Osteocyte (in vitro differentiated cells): ENCODE results near the gene PCDH18. TPM values are rescaled to one million over a fixed set of nuclear protein-coding genes. Genes with fewer than 3 reads are reported as not detected.

Experiments used
- DNase-seq: peaks from one replicate; pipeline ENCODE4 v3.0.0; 2021; ENCODE audit warnings: mixed read lengths; ENCODE audit not compliant: unreplicated experiment; ENCODE audit errors: extremely low spot score
- H3K27ac Mint-ChIP-seq: one replicate; pipeline ENCODE4 v1.8.0; 2021; ENCODE audit warnings: mild to moderate bottlenecking, mixed read lengths; ENCODE audit not compliant: unreplicated experiment
- H3K27me3 Mint-ChIP-seq: one replicate; pipeline ENCODE4 v1.8.0; 2021; ENCODE audit warnings: mixed read lengths; ENCODE audit not compliant: unreplicated experiment
- H3K36me3 Mint-ChIP-seq: one replicate; pipeline ENCODE4 v1.8.0; 2021; ENCODE audit warnings: mixed read lengths; ENCODE audit not compliant: unreplicated experiment
- H3K4me1 Mint-ChIP-seq: one replicate; pipeline ENCODE4 v1.8.0; 2021; ENCODE audit warnings: mixed read lengths; ENCODE audit not compliant: unreplicated experiment
- H3K4me3 Mint-ChIP-seq: one replicate; pipeline ENCODE4 v1.8.0; 2021; ENCODE audit warnings: mild to moderate bottlenecking, moderate library complexity, mixed read lengths; ENCODE audit not compliant: unreplicated experiment
- H3K9me3 Mint-ChIP-seq: one replicate; pipeline ENCODE4 v1.8.0; 2021; ENCODE audit warnings: mixed read lengths; ENCODE audit not compliant: unreplicated experiment
- CTCF ChIP-seq: fragments of 200-600 bp; sonication (generic); IDR thresholded peaks from 2 replicates; pipeline ENCODE4 v1.5.0; 2021; ENCODE audit warnings: antibody characterized with exemption, mild to moderate bottlenecking, moderate library complexity
- total RNA-seq: library from RNA; stranded (reverse); gene quantifications from 2 replicates; pipeline ENCODE4 v1.2.1, GENCODE V29; 2021

Gene PCDH18
- total RNA-seq, 1 donor from 2014 or later, result 74.8 TPM

GRCh38 chr4:137559801-137560200 is 27.5 kb upstream of the PCDH18 start:
- Mint-ChIP-seq H3K4me3 (no peak overlapping the region), H3K4me1 (peaks cover 8% of the 10 kb centered on the region), H3K9me3 (peaks cover 7% of the 10 kb centered on the region), H3K36me3 (no peaks in the 10 kb centered on the region), H3K27me3 (no peaks in the 10 kb centered on the region), H3K27ac (no peak overlapping the region)
- no peak for DNase-seq
- TF ChIP-seq CTCF, result no peak

- DNase-seq, result no peak
- peaks cover 7% of the 10 kb centered on the region for H3K9me3 Mint-ChIP-seq
- H3K27me3 Mint-ChIP-seq, result no peaks in the 10 kb centered on the region
- peaks cover 8% of the 10 kb centered on the region for H3K4me1 Mint-ChIP-seq
- no peak overlapping the region for H3K4me3 Mint-ChIP-seq
- H3K36me3 Mint-ChIP-seq, result no peaks in the 10 kb centered on the region
- no peak for TF ChIP-seq CTCF
- H3K27ac Mint-ChIP-seq, result no peak overlapping the region
Measured at GRCh38 chr4:137558951-137559350, 26.7 kb upstream of the PCDH18 start.

GRCh38 chr4:137545461-137545861 is 13.2 kb upstream of the PCDH18 start:
- Mint-ChIP-seq H3K27ac (peak overlapping the region; percentile 77), H3K36me3 (no peaks in the 10 kb centered on the region), H3K9me3 (no peaks in the 10 kb centered on the region), H3K4me3 (no peak overlapping the region), H3K4me1 (peaks cover 30% of the 10 kb centered on the region), H3K27me3 (no peaks in the 10 kb centered on the region)
- DNase-seq, result no peak
- TF ChIP-seq CTCF, result peak; percentile 47

GRCh38 chr4:137543648-137544047 is 11.4 kb upstream of the PCDH18 start:
- H3K36me3 Mint-ChIP-seq, result no peaks in the 10 kb centered on the region
- H3K4me1 Mint-ChIP-seq, result peaks cover 28% of the 10 kb centered on the region
- H3K27me3 Mint-ChIP-seq, result no peaks in the 10 kb centered on the region
- H3K27ac Mint-ChIP-seq, result no peak overlapping the region
- DNase-seq, result no peak
- H3K4me3 Mint-ChIP-seq, result no peak overlapping the region
- H3K9me3 Mint-ChIP-seq, result no peaks in the 10 kb centered on the region
- no peak for TF ChIP-seq CTCF

GRCh38 chr4:137543198-137543597 is 10.9 kb upstream of the PCDH18 start:
- no peaks in the 10 kb centered on the region for H3K27me3 Mint-ChIP-seq
- no peak overlapping the region for H3K27ac Mint-ChIP-seq
- H3K9me3 Mint-ChIP-seq, result no peaks in the 10 kb centered on the region
- TF ChIP-seq CTCF, result no peak
- DNase-seq, result no peak
- H3K36me3 Mint-ChIP-seq, result no peaks in the 10 kb centered on the region
- peaks cover 28% of the 10 kb centered on the region for H3K4me1 Mint-ChIP-seq
- H3K4me3 Mint-ChIP-seq, result no peak overlapping the region
